H9 (cell line): ENCODE measurements around the gene IPO13. TPM values are rescaled to one million over a fixed set of nuclear protein-coding genes. Genes with fewer than 3 reads are reported as not detected.

Experiments used
- DNase-seq: peaks from one replicate; pipeline ENCODE4 v3.0.0-alpha.2; 2017
- H2AFZ ChIP-seq: one replicate; pipeline ENCODE4 v1.6.1; 2013; ENCODE audit warnings: mild to moderate bottlenecking, low read length, control low read depth, moderate library complexity
- H2AK5ac ChIP-seq: 2 replicates; pipeline ENCODE4 v1.6.1; 2013; ENCODE audit warnings: low read length, control low read depth, mixed read lengths; ENCODE audit not compliant: insufficient read length
- H2BK120ac ChIP-seq: one replicate; pipeline ENCODE4 v1.6.1; 2013; ENCODE audit warnings: low read depth, mild to moderate bottlenecking, low read length, control low read depth, inconsistent platforms; ENCODE audit not compliant: poor library complexity, severe bottlenecking
- H2BK12ac ChIP-seq: 2 replicates; pipeline ENCODE4 v1.6.1; 2013; ENCODE audit warnings: low read length, control low read depth, mixed read lengths, low read depth; ENCODE audit not compliant: insufficient read length
- H2BK15ac ChIP-seq: 2 replicates; pipeline ENCODE4 v1.6.1; 2013; ENCODE audit warnings: low read depth, low read length, control low read depth
- H2BK20ac ChIP-seq: one replicate; pipeline ENCODE4 v1.6.1; 2013; ENCODE audit warnings: low read depth, mild to moderate bottlenecking, low read length, control low read depth, inconsistent platforms; ENCODE audit not compliant: poor library complexity, severe bottlenecking
- H2BK5ac ChIP-seq: 2 replicates; pipeline ENCODE4 v1.6.1; 2013; ENCODE audit warnings: low read length, control low read depth, mixed read lengths; ENCODE audit not compliant: insufficient read length
- H3K14ac ChIP-seq: 2 replicates; pipeline ENCODE4 v1.6.1; 2013; ENCODE audit warnings: low read length, control low read depth; ENCODE audit not compliant: insufficient read depth
- H3K18ac ChIP-seq: 2 replicates; pipeline ENCODE4 v1.6.1; 2013; ENCODE audit warnings: low read depth, mild to moderate bottlenecking, mixed read lengths, low read length, control low read depth; ENCODE audit not compliant: insufficient read length
- H3K23ac ChIP-seq: 2 replicates; pipeline ENCODE4 v1.6.1; 2013; ENCODE audit warnings: low read length, control low read depth, mixed read lengths, low read depth; ENCODE audit not compliant: insufficient read length
- H3K23me2 ChIP-seq: 2 replicates; pipeline ENCODE4 v1.6.1; 2013; ENCODE audit warnings: low read depth, mild to moderate bottlenecking, mixed read lengths, low read length, control low read depth; ENCODE audit not compliant: insufficient read length, poor library complexity, severe bottlenecking
- H3K27ac ChIP-seq: 2 replicates; pipeline ENCODE4 v1.5.1; 2013; ENCODE audit warnings: low read length, control low read depth, mixed read lengths, low read depth; ENCODE audit not compliant: insufficient read length
- H3K27me3 ChIP-seq: 2 replicates; pipeline ENCODE4 v1.6.1; 2013; ENCODE audit warnings: low read length, control low read depth, inconsistent platforms; ENCODE audit not compliant: insufficient read depth
- H3K4ac ChIP-seq: 2 replicates; pipeline ENCODE4 v1.6.1; 2013; ENCODE audit warnings: low read depth, mild to moderate bottlenecking, control low read depth, inconsistent platforms, low read length, moderate library complexity
- H3K4me1 ChIP-seq: 2 replicates; pipeline ENCODE4 v1.6.1; 2013; ENCODE audit warnings: low read length, control low read depth, inconsistent platforms; ENCODE audit not compliant: insufficient read depth
- H3K4me2 ChIP-seq: 2 replicates; pipeline ENCODE4 v1.6.1; 2013; ENCODE audit warnings: low read length, control low read depth, mixed read lengths; ENCODE audit not compliant: insufficient read length, insufficient read depth
- H3K56ac ChIP-seq: 2 replicates; pipeline ENCODE4 v1.6.1; 2013; ENCODE audit warnings: low read depth, mild to moderate bottlenecking, mixed read lengths, low read length, control low read depth; ENCODE audit not compliant: insufficient read length
- H3K79me1 ChIP-seq: 2 replicates; pipeline ENCODE4 v1.6.1; 2013; ENCODE audit warnings: low read depth, mild to moderate bottlenecking, moderate library complexity, low read length, control low read depth, inconsistent platforms; ENCODE audit not compliant: insufficient read depth, poor library complexity, severe bottlenecking
- H3K79me2 ChIP-seq: 2 replicates; pipeline ENCODE4 v1.6.1; 2013; ENCODE audit warnings: low read length, control low read depth, inconsistent platforms; ENCODE audit not compliant: insufficient read depth
- H3K9ac ChIP-seq: 2 replicates; pipeline ENCODE4 v1.6.1; 2013; ENCODE audit warnings: low read length, control low read depth, mixed read lengths; ENCODE audit not compliant: insufficient read length; ENCODE audit errors: extremely low read depth
- H3K9me3 ChIP-seq: one replicate; pipeline ENCODE4 v1.6.1; 2013; ENCODE audit warnings: low read depth, low read length, inconsistent platforms; ENCODE audit not compliant: control insufficient read depth
- H3T11ph ChIP-seq: one replicate; pipeline ENCODE4 v1.6.1; 2013; ENCODE audit warnings: mild to moderate bottlenecking, low read length, control low read depth, inconsistent platforms
- H4K20me1 ChIP-seq: one replicate; pipeline ENCODE4 v1.6.1; 2013; ENCODE audit not compliant: control insufficient read depth, insufficient read length, insufficient read depth
- H4K5ac ChIP-seq: 2 replicates; pipeline ENCODE4 v1.6.1; 2013; ENCODE audit warnings: low read depth, mild to moderate bottlenecking, mixed read lengths, low read length, control low read depth; ENCODE audit not compliant: insufficient read length
- H4K8ac ChIP-seq: replicated peaks from 2 replicates; pipeline ENCODE4 v1.6.1; 2013; ENCODE audit warnings: low read length, control low read depth, mixed read lengths, low read depth; ENCODE audit not compliant: insufficient read length
- H4K91ac ChIP-seq: 2 replicates; pipeline ENCODE4 v1.6.1; 2013; ENCODE audit warnings: low read depth, mild to moderate bottlenecking, moderate library complexity, mixed read lengths, low read length, control low read depth; ENCODE audit not compliant: insufficient read length
- H3K27ac Mint-ChIP-seq, 3 experiments: 2 replicates in 2 of 3; 3 replicates in 1 of 3; pipeline ENCODE4 v1.8.0; 2020 to 2021; ENCODE audit warnings: mixed read lengths in 3 of 3, mild to moderate bottlenecking in 1 of 3, moderate library complexity in 1 of 3
- H3K27me3 Mint-ChIP-seq: 2 replicates; pipeline ENCODE4 v1.8.0; 2021; ENCODE audit warnings: low read depth, mild to moderate bottlenecking, moderate library complexity, mixed read lengths
- H3K36me3 Mint-ChIP-seq, 3 experiments: 2 replicates in 2 of 3; 3 replicates in 1 of 3; pipeline ENCODE4 v1.8.0; 2020 to 2021; ENCODE audit warnings: low read depth in 3 of 3, mixed read lengths in 3 of 3; ENCODE audit not compliant: insufficient read depth in 1 of 3
- H3K4me1 Mint-ChIP-seq, 2 experiments: 2 replicates each; pipeline ENCODE4 v1.8.0; 2020; ENCODE audit warnings: mixed read lengths in 2 of 2
- H3K4me3 Mint-ChIP-seq, 2 experiments: 2 replicates in 1 of 2; 3 replicates in 1 of 2; pipeline ENCODE4 v1.8.0; 2020 to 2021; ENCODE audit warnings: mild to moderate bottlenecking in 2 of 2, mixed read lengths in 2 of 2, moderate library complexity in 1 of 2
- H3K9me3 Mint-ChIP-seq, 2 experiments: 2 replicates in 1 of 2; 3 replicates in 1 of 2; pipeline ENCODE4 v1.8.0; 2020; ENCODE audit warnings: mild to moderate bottlenecking in 2 of 2, mixed read lengths in 2 of 2, moderate library complexity in 1 of 2
- CTCF ChIP-seq: fragments of 200-600 bp; sonication (generic); conservative IDR thresholded peaks from 3 replicates; pipeline ENCODE4 v1.8.0; 2021; ENCODE audit warnings: antibody characterized with exemption, mild to moderate bottlenecking
- whole genome bisulfite sequencing: extraction: QIAGEN DNeasy Blood & Tissue Kit; methylation state at CpG from one replicate; pipeline ENCODE4 v1.1.7; 2013; ENCODE audit warnings: missing lambda C conversion rate, low lambda C conversion rate, mixed read lengths; ENCODE audit not compliant: insufficient read length; ENCODE audit errors: extremely low coverage; 5-methylcytosine and 5-hydroxymethylcytosine counted together
- total RNA-seq: library from RNA; stranded (reverse); gene quantifications from 2 replicates; pipeline ENCODE4 v1.2.1, GENCODE V29; 2021

Gene IPO13
- total RNA-seq, 1 experiment from 2014 or later: 24.5 TPM

GRCh38 chr1:43957407-43958040 lies 10.8 kb downstream of the IPO13 start:
- H3K18ac ChIP-seq: no peak overlapping the region
- H3K4me3 Mint-ChIP-seq: no peak overlapping the region
- H3K9me3 ChIP-seq: no peaks in the 10 kb centered on the region
- H3K23me2 ChIP-seq: no peaks in the 10 kb centered on the region
- no CpG with 5 or more reads among the region's 7 CpGs for WGBS
- H4K5ac ChIP-seq: no peak overlapping the region
- H3K23ac ChIP-seq: no peak overlapping the region
- no peak for TF ChIP-seq CTCF
- H3K79me1 ChIP-seq: no peaks in the 10 kb centered on the region
- no peaks in the 10 kb centered on the region for H4K20me1 ChIP-seq
- no peak overlapping the region for H3K14ac ChIP-seq
- H3T11ph ChIP-seq: no peak overlapping the region
- no peaks in the 10 kb centered on the region for H3K9me3 Mint-ChIP-seq
- H2BK20ac ChIP-seq: no peak overlapping the region
- H3K27me3 ChIP-seq: no peaks in the 10 kb centered on the region
- peaks cover 1 to 22% (median 16%) of the 10 kb centered on the region in 3 experiments; a peak in 5 of 7 replicates for H3K36me3 Mint-ChIP-seq
- H3K4me2 ChIP-seq: no peak overlapping the region
- no peaks in the 10 kb centered on the region for H3K4me1 ChIP-seq
- H3K27me3 Mint-ChIP-seq: no peaks in the 10 kb centered on the region
- H3K4me1 Mint-ChIP-seq: peaks cover 5 to 10% of the 10 kb centered on the region in 2 experiments
- H3K4ac ChIP-seq: no peak overlapping the region
- no peak overlapping the region for H4K8ac ChIP-seq
- H3K79me2 ChIP-seq: no peaks in the 10 kb centered on the region
- H4K91ac ChIP-seq: no peak overlapping the region
- no peak overlapping the region for H2AFZ ChIP-seq
- no peak overlapping the region for H2BK15ac ChIP-seq
- no peak overlapping the region for H3K27ac ChIP-seq
- no peak overlapping the region for H2BK5ac ChIP-seq
- no peak overlapping the region for H2BK120ac ChIP-seq
- H2AK5ac ChIP-seq: no peak overlapping the region
- no peak overlapping the region; a peak in 1 of 7 replicates for H3K27ac Mint-ChIP-seq
- no peak for DNase-seq
- H3K9ac ChIP-seq: no peak overlapping the region
- no peak overlapping the region for H3K56ac ChIP-seq
- no peak overlapping the region for H2BK12ac ChIP-seq
